IPS DF 19.7 (cell line): ENCODE results near the gene CRY1.

Source experiments
- DNase-seq: peaks from one replicate; pipeline ENCODE4 v3.0.0-alpha.2; 2013; ENCODE audit warnings: low read depth, low spot score

The CRY1 gene

GRCh38 chr12:106960443-106960842, 132.9 kb downstream of the CRY1 start:
- no peak for DNase-seq

DNA sequence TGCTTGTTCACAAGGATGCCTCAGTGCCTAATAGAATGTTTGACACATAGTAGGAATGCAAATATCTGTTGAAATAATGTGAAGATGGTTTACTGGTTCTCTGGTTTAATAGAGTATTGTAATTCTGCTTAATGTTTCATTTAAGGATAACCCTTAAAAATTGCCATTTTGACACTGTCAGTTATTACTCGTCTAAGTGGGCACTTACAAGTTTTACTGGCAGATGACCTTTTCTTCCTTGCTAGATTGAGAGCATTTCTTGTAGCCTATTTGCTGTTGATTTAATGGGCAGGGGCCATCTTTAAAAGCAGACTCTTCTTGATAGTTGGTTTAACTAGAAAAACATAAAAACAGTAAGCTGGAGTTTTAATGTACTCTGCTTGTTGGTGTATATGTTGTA, 135.8 kb downstream of the CRY1 start:
- DNase-seq, result no peak

DNA sequence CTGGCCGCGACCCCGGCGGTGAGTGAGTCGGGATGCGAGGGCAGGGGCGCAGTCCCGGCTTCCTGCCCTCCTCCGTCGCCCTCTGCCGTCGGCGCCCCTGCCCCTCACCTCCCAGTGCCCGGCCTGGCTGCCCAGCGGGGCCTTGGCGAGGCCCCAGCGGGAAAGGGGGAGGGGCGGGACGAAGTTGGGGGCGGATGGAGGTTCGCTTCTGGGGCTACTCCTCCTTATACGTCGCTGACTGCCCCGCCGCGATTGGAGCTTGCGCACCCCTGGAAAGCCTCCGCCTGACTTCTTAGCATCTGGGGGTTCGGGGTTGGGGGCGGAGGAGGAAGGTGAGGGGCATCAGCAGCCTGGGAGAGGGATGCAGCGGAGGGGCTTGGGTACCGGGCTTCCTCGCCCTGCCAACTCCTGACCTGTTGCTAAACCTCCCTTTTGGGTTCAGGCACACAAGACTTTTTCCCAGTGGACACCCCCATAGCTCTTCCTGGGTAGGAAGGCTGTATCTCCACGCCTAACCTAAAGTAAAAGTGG, 137.2 kb downstream of the CRY1 start:
- no peak for DNase-seq

- DNase-seq, result peak; percentile 47
These were observed 137.8 kb downstream of the CRY1 start, which contains the start of gene TMEM263 for GRCh38 chr12:106955377-106956047. Gene TMEM263 (plus strand): TSS chr12:106955907. CDS start chr12:106967117, 11,210 bp downstream.

DNA sequence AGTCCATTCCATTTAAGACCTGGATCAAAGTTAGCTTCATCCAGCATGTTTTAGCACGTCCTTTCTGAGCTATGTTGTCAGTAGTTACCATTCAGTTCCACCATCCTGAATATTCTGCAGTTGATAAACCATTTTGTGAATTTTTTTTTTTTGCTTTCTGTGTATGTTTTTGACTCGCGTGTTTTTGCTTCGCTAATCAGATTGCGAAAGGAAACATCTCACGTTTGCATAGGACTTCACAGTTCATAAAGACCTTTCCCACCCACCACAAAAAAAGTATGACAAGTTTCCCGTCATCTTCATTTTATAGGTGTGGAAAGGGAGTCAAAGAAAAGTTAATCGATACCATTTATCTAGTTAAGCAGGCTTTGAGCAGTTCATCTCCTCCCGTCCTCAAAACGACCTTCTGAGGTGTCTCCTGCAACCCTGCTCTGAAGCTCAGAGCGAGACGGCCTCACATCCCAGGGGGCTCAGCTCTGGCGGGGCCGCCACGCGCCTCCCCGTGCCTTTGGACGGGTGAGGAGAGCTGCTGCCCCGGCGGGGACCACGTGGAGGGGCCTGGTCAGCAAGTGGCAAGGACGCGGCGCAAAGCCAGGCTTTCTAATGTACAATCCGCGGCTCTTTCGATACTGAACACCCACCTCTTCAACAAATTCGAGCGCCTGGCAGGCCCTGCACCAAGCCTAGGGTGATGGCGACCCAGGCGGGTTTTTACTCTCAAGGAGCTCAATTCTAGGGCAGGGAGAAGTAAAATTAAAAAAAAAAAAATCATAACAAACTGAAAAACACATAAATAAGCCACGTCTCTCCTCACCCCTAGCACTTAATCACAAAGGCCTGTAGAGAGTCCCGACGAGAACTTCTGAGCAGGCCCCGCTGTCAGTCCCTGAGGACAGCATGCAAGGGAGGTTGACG, 138.6 kb downstream of the CRY1 start:
- no peak for DNase-seq

- DNase-seq, result no peak
These were observed 139.7 kb downstream of the CRY1 start for GRCh38 chr12:106953352-106954250.

DNA sequence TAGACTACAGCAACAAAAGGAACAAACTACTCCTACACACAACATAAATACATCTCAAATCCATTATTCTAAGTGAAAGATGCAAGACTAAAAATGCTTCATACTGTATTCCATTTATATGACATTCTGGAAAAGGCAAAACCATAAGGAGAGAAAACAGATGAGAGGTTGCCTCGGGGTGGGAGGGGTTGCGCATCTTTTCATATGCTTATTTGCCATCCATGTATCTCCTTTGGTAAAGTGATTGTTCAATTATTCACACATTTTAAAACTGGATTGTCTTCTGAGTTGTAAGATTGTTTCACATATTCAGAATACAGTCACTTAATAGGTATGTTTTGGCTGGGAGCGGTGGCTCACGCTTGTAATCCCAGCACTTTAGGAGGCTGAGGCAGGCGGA, 142.8 kb downstream of the CRY1 start:
- DNase-seq, result no peak

GRCh38 chr12:106947461-106947860, 145.9 kb downstream of the CRY1 start:
- no peak for DNase-seq

GRCh38 chr12:106945261-106945851, 148.0 kb downstream of the CRY1 start:
- no peak for DNase-seq

DNA sequence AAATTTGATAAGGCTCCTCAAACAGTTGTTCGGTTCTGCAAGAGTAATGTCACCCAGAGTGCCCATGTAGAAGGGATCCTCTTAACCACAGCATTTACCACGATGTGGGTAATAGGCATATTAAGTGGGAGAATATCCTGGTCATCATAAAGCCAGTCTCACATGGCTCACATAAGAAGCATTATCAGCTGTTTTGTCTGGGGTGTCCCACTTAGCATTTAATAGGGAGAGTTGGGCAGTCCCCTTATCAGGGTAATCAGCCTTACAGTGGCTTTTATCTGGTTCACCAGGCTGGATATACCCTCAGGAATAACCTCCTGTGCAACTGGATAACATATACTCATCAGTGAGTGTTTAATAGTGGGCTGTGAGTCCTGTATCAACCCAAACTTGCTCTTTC, 150.6 kb downstream of the CRY1 start:
- no peak for DNase-seq

- DNase-seq, result no peak
These were observed 151.7 kb downstream of the CRY1 start for GRCh38 chr12:106941481-106942156.
